Smooth muscle cell of the brain vasculature (primary cell): ENCODE results near the gene UEVLD.

Source experiments
- DNase-seq: peaks from one replicate; pipeline ENCODE4 v3.0.0-alpha.2; 2012; ENCODE audit warnings: low read depth, low spot score

Gene UEVLD

GRCh38 chr11:18501629-18502028, 86.9 kb downstream of the UEVLD start:
- DNase-seq, result no peak

- DNase-seq, result no peak
Measured at GRCh38 chr11:18498039-18498438, 90.5 kb downstream of the UEVLD start.

GRCh38 chr11:18495703-18496102, 92.8 kb downstream of the UEVLD start:
- no peak for DNase-seq

- DNase-seq, result no peak
Measured at GRCh38 chr11:18495271-18495670, 93.3 kb downstream of the UEVLD start.

GRCh38 chr11:18493310-18493709, 95.2 kb downstream of the UEVLD start:
- no peak for DNase-seq

- no peak for DNase-seq
Measured at GRCh38 chr11:18492888-18493287, 95.6 kb downstream of the UEVLD start.

- DNase-seq, result no peak
Measured at GRCh38 chr11:18491924-18492323, 96.6 kb downstream of the UEVLD start.

GRCh38 chr11:18490736-18491485, 97.6 kb downstream of the UEVLD start:
- DNase-seq, result no peak

GRCh38 chr11:18490319-18490718, 98.2 kb downstream of the UEVLD start:
- no peak for DNase-seq

GRCh38 chr11:18485913-18486528, 102.5 kb downstream of the UEVLD start:
- DNase-seq, result no peak
